HepG2 (cell line): ENCODE data around the gene IGDCC3. TPM values are rescaled to one million over a fixed set of nuclear protein-coding genes. Genes with fewer than 3 reads are reported as not detected.

ENCODE experiments used
- BRD4 ChIP-seq: sonication (generic); formaldehyde crosslinking; IDR thresholded peaks from 2 replicates; pipeline ENCODE4 v1.4.0; 2020; ENCODE audit warnings: missing genetic modification reagents
- CREB1 ChIP-seq, 2 experiments: fragments of 450-650 bp in 1 of 2; IDR thresholded peaks; 2 replicates each; pipeline ENCODE4 v1.6.1; 2016 to 2017; ENCODE audit warnings: control low read depth in 1 of 2, mild to moderate bottlenecking in 1 of 2, missing compliant biosample characterization in 1 of 2, missing genetic modification characterization in 1 of 2
- GABPA ChIP-seq, 2 experiments: IDR thresholded peaks; 2 replicates each; pipeline ENCODE4 v1.6.1; 2011 to 2016; ENCODE audit warnings: low read depth in 2 of 2, low read length in 1 of 2, missing biosample characterization in 1 of 2, missing genetic modification characterization in 1 of 2
- HNRNPLL ChIP-seq: fragments of 200-400 bp; formaldehyde crosslinking; IDR thresholded peaks from 2 replicates; pipeline ENCODE4 v1.6.1; 2017; ENCODE audit warnings: mild to moderate bottlenecking, low read depth, low read length; ENCODE audit not compliant: poor library complexity, severe bottlenecking
- PATZ1 ChIP-seq: sonication (generic); formaldehyde crosslinking; IDR thresholded peaks from 2 replicates; pipeline ENCODE4 v1.4.0; 2020; ENCODE audit warnings: missing genetic modification reagents
- SRF ChIP-seq: IDR thresholded peaks from 2 replicates; pipeline ENCODE4 v1.6.1; 2011; ENCODE audit warnings: mild to moderate bottlenecking, low read depth, low read length, moderate library complexity
- ZFX ChIP-seq: sonication (generic); formaldehyde crosslinking; IDR thresholded peaks from 2 replicates; pipeline ENCODE4 v1.4.0; 2020; ENCODE audit warnings: mild to moderate bottlenecking, low read depth, missing genetic modification reagents, moderate library complexity
- ZNF772 ChIP-seq: sonication (generic); formaldehyde crosslinking; IDR thresholded peaks from 2 replicates; pipeline ENCODE4 v1.5.0; 2020; ENCODE audit warnings: mild to moderate bottlenecking, missing genetic modification reagents
- ZNF788 ChIP-seq: sonication (generic); formaldehyde crosslinking; IDR thresholded peaks from 2 replicates; pipeline ENCODE4 v1.5.0; 2020; ENCODE audit warnings: mild to moderate bottlenecking, missing genetic modification reagents, borderline replicate concordance
- polyA plus RNA-seq, 8 experiments: library from polyadenylated mRNA; depleted of rRNA in 3 of 8; stranded (reverse) in 7 of 8; unstranded in 1 of 8; fragments of >200 nt; fragmentation: Illumina TruSeq in 4 of 8; extraction: Trizol in 4 of 8; gene quantifications; 2 replicates each; pipeline versions ENCODE4 v1.2.1 to v1.2.3, GENCODE V29; 2011 to 2016; ENCODE audit warnings: low read depth in 4 of 8, missing spikeins in 1 of 8, mixed read lengths in 1 of 8; ENCODE audit not compliant: insufficient read depth in 1 of 8
- total RNA-seq, 5 experiments: library from RNA; depleted of rRNA; stranded (reverse); fragments of >200 nt; fragmentation: Illumina TruSeq; extraction: Trizol; gene quantifications; 2 replicates each; pipeline ENCODE4 v1.2.3, GENCODE V29; 2016; ENCODE audit warnings: low read depth in 1 of 5
- TF ChIP-seq, protein P1 (sequence below): sonication (generic); formaldehyde crosslinking; IDR thresholded peaks from 2 replicates; pipeline ENCODE4 v1.8.0; 2022; ENCODE audit warnings: missing genetic modification reagents, mild to moderate bottlenecking, moderate library complexity, borderline replicate concordance
- TF ChIP-seq, protein P2 (sequence below): sonication (generic); formaldehyde crosslinking; IDR thresholded peaks from 2 replicates; pipeline ENCODE4 v1.4.0; 2020; ENCODE audit warnings: missing genetic modification reagents, borderline replicate concordance
- TF ChIP-seq, protein P3 (sequence below): IDR thresholded peaks from 2 replicates; pipeline ENCODE4 v1.6.1; 2018; ENCODE audit warnings: missing genetic modification reagents, mild to moderate bottlenecking, missing compliant biosample characterization

The IGDCC3 gene
- total and polyA plus RNA-seq, 2 of the 13 experiments (the other 11 are each of a cell fraction or from before 2014, with no cell fraction given), result 30.1 to 51.8 TPM

DNA sequence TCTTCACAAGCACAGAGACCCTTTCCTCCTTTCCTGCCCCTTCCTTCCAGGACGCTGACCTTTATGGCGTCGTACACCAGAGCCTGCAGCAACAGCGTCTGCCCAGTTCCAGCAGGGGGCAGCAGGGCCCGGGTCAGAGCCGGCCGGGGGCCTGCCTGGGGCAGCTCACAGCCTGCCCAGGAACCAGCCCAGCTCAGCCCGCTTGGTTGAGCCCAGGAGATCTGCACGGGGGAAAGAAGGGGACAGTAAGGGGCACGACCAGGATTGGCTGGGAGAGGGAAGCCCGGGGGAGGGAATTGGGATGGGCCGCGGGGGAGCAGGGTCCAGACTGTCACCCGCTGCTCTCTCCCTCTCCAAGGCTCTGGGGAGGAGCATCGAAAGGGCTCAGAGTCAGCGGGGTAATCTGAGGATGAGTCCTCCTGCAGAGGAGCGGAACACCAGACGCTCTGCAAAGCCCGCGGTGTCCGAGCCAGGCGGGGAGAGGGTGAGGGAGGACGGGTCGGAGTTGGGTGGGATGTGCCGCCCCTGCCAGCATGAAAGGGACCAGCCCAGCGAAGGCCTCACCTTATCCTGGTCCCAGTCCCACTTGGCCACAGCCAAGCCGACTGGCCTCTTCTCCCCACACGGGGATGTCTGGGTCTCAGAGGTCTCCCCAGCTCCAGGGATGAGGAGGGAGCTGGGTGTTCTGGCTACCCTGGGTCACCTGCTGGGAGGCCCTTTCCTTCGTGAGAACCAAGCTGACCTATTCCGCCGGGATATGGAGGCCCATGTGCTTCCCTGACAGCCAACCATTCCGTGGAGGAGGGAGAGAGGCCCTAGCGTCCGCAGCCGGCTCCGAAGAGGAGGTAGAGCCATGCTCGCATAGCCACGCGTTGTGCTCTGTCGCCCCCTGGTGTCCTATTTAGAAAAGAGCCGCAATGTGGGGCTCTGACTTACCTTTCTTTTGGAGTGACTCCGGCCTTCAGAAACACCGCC, 7.4 kb upstream of the IGDCC3 start (continued):
- TF ChIP-seq, protein P1, sequence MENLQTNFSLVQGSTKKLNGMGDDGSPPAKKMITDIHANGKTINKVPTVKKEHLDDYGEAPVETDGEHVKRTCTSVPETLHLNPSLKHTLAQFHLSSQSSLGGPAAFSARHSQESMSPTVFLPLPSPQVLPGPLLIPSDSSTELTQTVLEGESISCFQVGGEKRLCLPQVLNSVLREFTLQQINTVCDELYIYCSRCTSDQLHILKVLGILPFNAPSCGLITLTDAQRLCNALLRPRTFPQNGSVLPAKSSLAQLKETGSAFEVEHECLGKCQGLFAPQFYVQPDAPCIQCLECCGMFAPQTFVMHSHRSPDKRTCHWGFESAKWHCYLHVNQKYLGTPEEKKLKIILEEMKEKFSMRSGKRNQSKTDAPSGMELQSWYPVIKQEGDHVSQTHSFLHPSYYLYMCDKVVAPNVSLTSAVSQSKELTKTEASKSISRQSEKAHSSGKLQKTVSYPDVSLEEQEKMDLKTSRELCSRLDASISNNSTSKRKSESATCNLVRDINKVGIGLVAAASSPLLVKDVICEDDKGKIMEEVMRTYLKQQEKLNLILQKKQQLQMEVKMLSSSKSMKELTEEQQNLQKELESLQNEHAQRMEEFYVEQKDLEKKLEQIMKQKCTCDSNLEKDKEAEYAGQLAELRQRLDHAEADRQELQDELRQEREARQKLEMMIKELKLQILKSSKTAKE, result peak; percentile 31; the same call in 1 of the 2 replicates
- TF ChIP-seq SRF (no peak; the same call in 1 of the 2 replicates), GABPA (IDR thresholded peaks at IDR 0.05; ENCODE audit: low read depth, low read length) (no peak), GABPA (CRISPR knock-in tag; IDR thresholded peaks at IDR 0.05; ENCODE audit: low read depth) (no peak), ZFX (peak; percentile 70), BRD4 (CRISPR knock-in tag) (no peak), ZNF788 (peak; percentile 39; the same call in 1 of the 2 replicates), ZNF772 (CRISPR knock-in tag) (peak; percentile 47; the same call in 1 of the 2 replicates), CREB1 (IDR thresholded peaks at IDR 0.05) (0 out of 2 replicates have a peak, but pooled peaks have one; percentile 23), CREB1 (CRISPR knock-in tag; IDR thresholded peaks at IDR 0.05) (no peak; the same call in 1 of the 2 replicates), PATZ1 (CRISPR knock-in tag) (peak; percentile 95), HNRNPLL (peak; percentile 45)
- TF ChIP-seq, protein P2, sequence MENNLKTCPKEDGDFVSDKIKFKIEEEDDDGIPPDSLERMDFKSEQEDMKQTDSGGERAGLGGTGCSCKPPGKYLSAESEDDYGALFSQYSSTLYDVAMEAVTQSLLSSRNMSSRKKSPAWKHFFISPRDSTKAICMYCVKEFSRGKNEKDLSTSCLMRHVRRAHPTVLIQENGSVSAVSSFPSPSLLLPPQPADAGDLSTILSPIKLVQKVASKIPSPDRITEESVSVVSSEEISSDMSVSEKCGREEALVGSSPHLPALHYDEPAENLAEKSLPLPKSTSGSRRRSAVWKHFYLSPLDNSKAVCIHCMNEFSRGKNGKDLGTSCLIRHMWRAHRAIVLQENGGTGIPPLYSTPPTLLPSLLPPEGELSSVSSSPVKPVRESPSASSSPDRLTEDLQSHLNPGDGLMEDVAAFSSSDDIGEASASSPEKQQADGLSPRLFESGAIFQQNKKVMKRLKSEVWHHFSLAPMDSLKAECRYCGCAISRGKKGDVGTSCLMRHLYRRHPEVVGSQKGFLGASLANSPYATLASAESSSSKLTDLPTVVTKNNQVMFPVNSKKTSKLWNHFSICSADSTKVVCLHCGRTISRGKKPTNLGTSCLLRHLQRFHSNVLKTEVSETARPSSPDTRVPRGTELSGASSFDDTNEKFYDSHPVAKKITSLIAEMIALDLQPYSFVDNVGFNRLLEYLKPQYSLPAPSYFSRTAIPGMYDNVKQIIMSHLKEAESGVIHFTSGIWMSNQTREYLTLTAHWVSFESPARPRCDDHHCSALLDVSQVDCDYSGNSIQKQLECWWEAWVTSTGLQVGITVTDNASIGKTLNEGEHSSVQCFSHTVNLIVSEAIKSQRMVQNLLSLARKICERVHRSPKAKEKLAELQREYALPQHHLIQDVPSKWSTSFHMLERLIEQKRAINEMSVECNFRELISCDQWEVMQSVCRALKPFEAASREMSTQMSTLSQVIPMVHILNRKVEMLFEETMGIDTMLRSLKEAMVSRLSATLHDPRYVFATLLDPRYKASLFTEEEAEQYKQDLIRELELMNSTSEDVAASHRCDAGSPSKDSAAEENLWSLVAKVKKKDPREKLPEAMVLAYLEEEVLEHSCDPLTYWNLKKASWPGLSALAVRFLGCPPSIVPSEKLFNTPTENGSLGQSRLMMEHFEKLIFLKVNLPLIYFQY (CRISPR knock-in tag), result peak; percentile 96
- TF ChIP-seq, protein P3, sequence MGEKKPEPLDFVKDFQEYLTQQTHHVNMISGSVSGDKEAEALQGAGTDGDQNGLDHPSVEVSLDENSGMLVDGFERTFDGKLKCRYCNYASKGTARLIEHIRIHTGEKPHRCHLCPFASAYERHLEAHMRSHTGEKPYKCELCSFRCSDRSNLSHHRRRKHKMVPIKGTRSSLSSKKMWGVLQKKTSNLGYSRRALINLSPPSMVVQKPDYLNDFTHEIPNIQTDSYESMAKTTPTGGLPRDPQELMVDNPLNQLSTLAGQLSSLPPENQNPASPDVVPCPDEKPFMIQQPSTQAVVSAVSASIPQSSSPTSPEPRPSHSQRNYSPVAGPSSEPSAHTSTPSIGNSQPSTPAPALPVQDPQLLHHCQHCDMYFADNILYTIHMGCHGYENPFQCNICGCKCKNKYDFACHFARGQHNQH, result peak; percentile 51
